Neural progenitor cell (in vitro differentiated cells): ENCODE measurements around the gene MSL1. TPM values are rescaled to one million over a fixed set of nuclear protein-coding genes. Genes with fewer than 3 reads are reported as not detected.

Source experiments
- DNase-seq: peaks from one replicate; pipeline ENCODE4 v3.0.0-alpha.2; 2016; ENCODE audit warnings: low spot score
- H2AFZ ChIP-seq: fragments of 200-600 bp; sonication (generic); replicated peaks from 2 replicates; pipeline ENCODE4 v1.6.1; 2016; ENCODE audit warnings: antibody characterized with exemption
- H3F3A ChIP-seq: fragments of 200-600 bp; sonication (generic); 2 replicates; pipeline ENCODE4 v1.6.1; 2016; ENCODE audit warnings: antibody characterized with exemption, low read depth
- H3K27ac ChIP-seq: fragments of 200-600 bp; sonication (generic); 2 replicates; pipeline ENCODE4 v1.5.1; 2016; ENCODE audit warnings: mild to moderate bottlenecking
- H3K27me3 ChIP-seq: fragments of 200-600 bp; sonication (generic); 2 replicates; pipeline ENCODE4 v1.6.1; 2016; ENCODE audit warnings: mild to moderate bottlenecking, moderate library complexity
- H3K36me3 ChIP-seq: fragments of 200-600 bp; sonication (generic); 2 replicates; pipeline ENCODE4 v1.5.1; 2016
- H3K4me1 ChIP-seq: fragments of 200-600 bp; sonication (generic); 2 replicates; pipeline ENCODE4 v1.6.1; 2016; ENCODE audit warnings: mixed run types
- H3K4me2 ChIP-seq: fragments of 200-600 bp; sonication (generic); 2 replicates; pipeline ENCODE4 v1.6.1; 2016
- H3K4me3 ChIP-seq: fragments of 200-600 bp; sonication (generic); 2 replicates; pipeline ENCODE4 v1.5.1; 2016
- H3K79me2 ChIP-seq: fragments of 200-600 bp; sonication (generic); 2 replicates; pipeline ENCODE4 v1.6.1; 2016; ENCODE audit warnings: low read depth
- H3K9ac ChIP-seq: fragments of 200-600 bp; sonication (generic); 2 replicates; pipeline ENCODE4 v1.6.1; 2016
- H3K9me3 ChIP-seq: fragments of 200-600 bp; sonication (generic); 2 replicates; pipeline ENCODE4 v1.5.1; 2016; ENCODE audit warnings: low read depth
- H4K20me1 ChIP-seq: fragments of 200-600 bp; sonication (generic); 2 replicates; pipeline ENCODE4 v1.6.1; 2016; ENCODE audit warnings: low read depth
- H3K27ac Mint-ChIP-seq: 3 replicates; pipeline ENCODE4 v1.8.0; 2021; ENCODE audit warnings: mixed read lengths
- H3K27me3 Mint-ChIP-seq: 2 replicates; pipeline ENCODE4 v1.8.0; 2022; ENCODE audit warnings: low read depth, mild to moderate bottlenecking, inconsistent platforms, moderate library complexity, mixed read lengths; ENCODE audit not compliant: insufficient read depth
- H3K36me3 Mint-ChIP-seq: 3 replicates; pipeline ENCODE4 v1.8.0; 2021; ENCODE audit warnings: mixed read lengths
- H3K4me1 Mint-ChIP-seq: 3 replicates; pipeline ENCODE4 v1.8.0; 2021; ENCODE audit warnings: mixed read lengths
- H3K4me3 Mint-ChIP-seq: 3 replicates; pipeline ENCODE4 v1.8.0; 2021; ENCODE audit warnings: mild to moderate bottlenecking, moderate library complexity, mixed read lengths
- H3K9me3 Mint-ChIP-seq: 3 replicates; pipeline ENCODE4 v1.8.0; 2020; ENCODE audit warnings: mixed read lengths
- CTCF ChIP-seq: fragments of 200-600 bp; sonication (generic); IDR thresholded peaks from 2 replicates; pipeline ENCODE4 v1.5.1; 2017; ENCODE audit warnings: antibody characterized with exemption, mild to moderate bottlenecking
- EZH2 ChIP-seq: fragments of 200-600 bp; sonication (generic); IDR thresholded peaks from 2 replicates; pipeline ENCODE4 v1.6.1; 2017; ENCODE audit warnings: antibody characterized with exemption, mild to moderate bottlenecking, moderate library complexity
- EZH2phosphoT487 ChIP-seq: fragments of 200-600 bp; sonication (generic); IDR thresholded peaks from 2 replicates; pipeline ENCODE4 v1.6.1; 2017; ENCODE audit warnings: antibody characterized with exemption
- total RNA-seq: library from RNA; depleted of rRNA; stranded (reverse); fragments of >200 nt; gene quantifications from 2 replicates; pipeline ENCODE4 v1.2.3, GENCODE V29; 2015; ENCODE audit warnings: low replicate concordance

MSL1 gene
- total RNA-seq, 1 donor from 2014 or later = 190 TPM

DNA sequence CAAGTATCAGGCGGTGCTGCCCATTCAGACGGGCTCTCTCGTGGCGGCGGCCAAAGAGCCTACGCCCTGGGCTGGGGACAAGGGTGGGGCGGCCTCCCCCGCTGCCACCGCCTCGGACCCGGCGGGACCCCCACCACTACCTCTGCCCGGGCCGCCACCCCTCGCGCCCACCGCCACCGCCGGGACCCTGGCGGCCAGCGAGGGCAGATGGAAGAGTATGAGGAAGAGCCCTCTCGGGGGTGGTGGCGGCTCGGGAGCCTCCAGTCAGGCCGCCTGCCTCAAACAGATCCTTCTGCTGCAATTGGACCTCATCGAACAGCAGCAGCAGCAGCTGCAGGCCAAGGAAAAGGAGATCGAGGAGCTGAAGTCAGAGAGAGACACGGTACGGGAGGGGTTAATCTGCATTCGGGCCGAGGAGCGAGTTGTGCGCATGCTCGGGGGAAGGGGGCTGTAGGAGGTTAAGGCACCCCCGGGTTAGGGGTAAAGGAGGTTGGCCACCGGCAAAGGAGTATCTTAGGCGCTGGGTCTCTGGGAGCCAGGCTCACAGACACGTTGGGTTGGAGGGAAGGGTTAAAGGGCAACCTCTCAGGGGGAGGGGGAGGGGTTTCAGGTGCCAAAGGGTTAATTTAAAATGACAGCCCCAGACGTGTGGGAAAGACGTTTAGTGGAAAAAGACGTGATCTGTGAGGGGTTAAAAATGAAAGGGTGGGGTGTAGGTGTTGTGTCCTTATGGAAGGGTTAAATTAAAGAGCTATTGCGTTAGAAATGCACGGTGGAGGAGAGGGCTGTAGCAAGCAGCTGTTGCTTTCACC, 1.4 kb downstream of the MSL1 start:
- Histone ChIP-seq H2AFZ (no peak overlapping the region), H3K4me1 (peaks cover 22% of the 10 kb centered on the region), H3K79me2 (peaks cover 88% of the 10 kb centered on the region), H3F3A (peaks cover 44% of the 10 kb centered on the region), H4K20me1 (peaks cover 44% of the 10 kb centered on the region), H3K36me3 (peaks cover 9% of the 10 kb centered on the region), H3K27me3 (no peaks in the 10 kb centered on the region), H3K27ac (peak overlapping the region; percentile 86), H3K4me2 (peak overlapping the region; percentile 92), H3K4me3 (peak overlapping the region; percentile 99), H3K9ac (peak overlapping the region; percentile 88), H3K9me3 (no peaks in the 10 kb centered on the region)
- peaks cover 16% of the 10 kb centered on the region for H3K36me3 Mint-ChIP-seq
- peaks cover 29% of the 10 kb centered on the region for H3K4me1 Mint-ChIP-seq
- no peaks in the 10 kb centered on the region for H3K9me3 Mint-ChIP-seq
- peaks cover 2% of the 10 kb centered on the region for H3K27me3 Mint-ChIP-seq
- H3K27ac Mint-ChIP-seq = peak overlapping the region; percentile 70
- peak overlapping the region; percentile 96 for H3K4me3 Mint-ChIP-seq
- peak; percentile 26 for TF ChIP-seq CTCF
- no peak for TF ChIP-seq EZH2phosphoT487
- peak; percentile 89 for DNase-seq

DNA sequence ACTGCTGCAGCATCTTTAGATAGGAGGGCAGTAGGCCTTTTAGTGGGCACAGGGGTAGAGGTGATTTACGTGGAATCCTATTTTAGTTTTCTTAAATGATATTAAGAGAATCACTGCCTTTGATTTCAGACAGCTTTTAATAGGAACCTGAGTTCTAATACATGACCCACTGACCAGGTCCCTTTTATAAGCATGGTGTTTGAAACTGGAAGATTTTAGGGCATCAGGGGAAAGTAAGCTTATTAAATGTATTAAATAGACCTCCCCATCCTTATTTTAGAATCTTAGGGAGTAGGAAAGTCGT, 2.0 kb downstream of the MSL1 start:
- Histone ChIP-seq H3F3A (peaks cover 44% of the 10 kb centered on the region), H3K9me3 (no peaks in the 10 kb centered on the region), H3K79me2 (peaks cover 94% of the 10 kb centered on the region), H3K9ac (peak overlapping the region; percentile 88), H3K36me3 (peaks cover 9% of the 10 kb centered on the region), H3K4me3 (peak overlapping the region; percentile 99), H3K27ac (no peak overlapping the region), H3K4me1 (peaks cover 22% of the 10 kb centered on the region), H2AFZ (no peak overlapping the region), H3K4me2 (peak overlapping the region; percentile 92), H4K20me1 (peaks cover 44% of the 10 kb centered on the region), H3K27me3 (no peaks in the 10 kb centered on the region)
- no peak for DNase-seq
- H3K27me3 Mint-ChIP-seq = peaks cover 2% of the 10 kb centered on the region
- H3K4me3 Mint-ChIP-seq = peak overlapping the region; percentile 96
- TF ChIP-seq CTCF (no peak), EZH2 (peak; percentile 6)
- no peak overlapping the region for H3K27ac Mint-ChIP-seq
- H3K36me3 Mint-ChIP-seq = peaks cover 16% of the 10 kb centered on the region
- H3K4me1 Mint-ChIP-seq = peaks cover 27% of the 10 kb centered on the region
- no peaks in the 10 kb centered on the region for H3K9me3 Mint-ChIP-seq

DNA sequence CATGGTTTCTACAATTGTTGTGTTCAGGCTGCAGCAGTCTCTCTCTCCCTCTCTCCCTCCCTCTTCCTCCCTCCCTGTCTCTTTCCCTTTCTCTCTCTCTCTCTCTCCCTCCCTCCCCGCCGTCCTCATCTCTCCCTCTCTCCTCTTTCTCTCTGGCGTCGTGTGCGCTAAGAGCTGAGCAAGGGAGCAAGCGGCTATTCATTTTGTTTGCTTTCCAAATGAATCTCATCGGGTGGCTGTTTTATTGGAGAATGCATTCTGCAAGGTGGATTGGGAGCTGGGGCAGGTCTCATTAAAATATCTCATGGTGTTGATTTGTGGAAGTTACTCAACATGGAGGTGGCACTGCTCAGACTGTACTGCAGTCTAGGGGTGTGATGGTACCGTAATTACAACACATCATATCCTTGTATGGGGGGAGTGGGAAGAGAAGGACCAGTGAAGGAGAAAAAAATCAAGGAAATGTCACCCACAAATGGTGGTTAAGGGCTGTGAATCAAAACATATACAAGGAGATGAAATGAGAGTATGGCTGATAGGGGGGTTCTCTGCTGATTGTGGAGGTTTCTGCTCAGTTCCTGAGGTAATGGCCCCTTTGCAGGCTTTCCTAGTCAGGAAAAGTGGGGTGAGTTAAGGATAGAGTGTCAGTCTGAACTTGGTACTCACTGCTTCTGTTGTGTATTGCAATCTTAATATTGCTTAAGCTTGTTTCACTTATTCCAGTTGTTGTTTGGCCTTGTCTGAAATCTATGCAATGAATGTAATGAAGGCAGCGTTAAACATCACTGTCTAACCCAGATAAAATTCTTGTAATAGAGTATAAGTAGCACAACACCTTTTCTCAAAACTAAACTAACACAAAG, 2.7 kb downstream of the MSL1 start:
- TF ChIP-seq EZH2 (no peak), EZH2phosphoT487 (no peak), CTCF (no peak)
- peak overlapping the region; percentile 96 for H3K4me3 Mint-ChIP-seq
- H3K27ac Mint-ChIP-seq = no peak overlapping the region
- no peaks in the 10 kb centered on the region for H3K9me3 ChIP-seq
- no peak overlapping the region for H2AFZ ChIP-seq
- H3F3A ChIP-seq = peaks cover 46% of the 10 kb centered on the region
- peaks cover 22% of the 10 kb centered on the region for H3K4me1 ChIP-seq
- H3K36me3 Mint-ChIP-seq = peaks cover 23% of the 10 kb centered on the region
- H3K79me2 ChIP-seq = peaks cover 100% of the 10 kb centered on the region
- peak overlapping the region; percentile 92 for H3K4me2 ChIP-seq
- H3K27ac ChIP-seq = no peak overlapping the region
- H3K9ac ChIP-seq = peak overlapping the region; percentile 88
- peaks cover 2% of the 10 kb centered on the region for H3K27me3 Mint-ChIP-seq
- peaks cover 44% of the 10 kb centered on the region for H4K20me1 ChIP-seq
- H3K9me3 Mint-ChIP-seq = no peaks in the 10 kb centered on the region
- peaks cover 27% of the 10 kb centered on the region for H3K4me1 Mint-ChIP-seq
- no peak for DNase-seq
- H3K27me3 ChIP-seq = no peaks in the 10 kb centered on the region
- H3K4me3 ChIP-seq = peak overlapping the region; percentile 99
- H3K36me3 ChIP-seq = peaks cover 12% of the 10 kb centered on the region
